Activated T-cell treated with anti-CD3 and anti-CD28 coated beads, Interleukin-2, amount 50 U/mL, for 4 hours (primary cell): ENCODE measurements around the gene TBC1D1. TPM values are rescaled to one million over a fixed set of nuclear protein-coding genes. Genes with fewer than 3 reads are reported as not detected.
"Not testable (repeated sequence)": the region's sequence is repeated elsewhere in the genome, so short reads cannot be mapped to it uniquely, and the experiment has no call there.

ENCODE experiments used
- ATAC-seq, 2 donors: fragments of 200-7000 bp; cut with Tn5 transposase; one replicate each; pipeline ENCODE4 v1.10.0; 2021
- DNase-seq: peaks from one replicate; pipeline ENCODE4 v3.0.0-alpha.2; 2020
- H3K27me3 Mint-ChIP-seq: one replicate; pipeline ENCODE4 v1.8.0; 2021; ENCODE audit warnings: low read depth, mixed read lengths
- H3K36me3 Mint-ChIP-seq: one replicate; pipeline ENCODE4 v1.8.0; 2022; ENCODE audit warnings: mixed read lengths; ENCODE audit not compliant: insufficient read depth
- H3K4me1 Mint-ChIP-seq: one replicate; pipeline ENCODE4 v1.8.0; 2021; ENCODE audit warnings: low read depth, mixed read lengths
- H3K4me3 Mint-ChIP-seq: one replicate; pipeline ENCODE4 v1.8.0; 2021; ENCODE audit warnings: mild to moderate bottlenecking, moderate library complexity, mixed read lengths
- H3K9me3 Mint-ChIP-seq: one replicate; pipeline ENCODE4 v1.8.0; 2021; ENCODE audit warnings: mixed read lengths
- total RNA-seq, 3 donors: library from RNA; stranded (reverse); gene quantifications; one replicate each; pipeline ENCODE4 v1.2.1, GENCODE V29; 2021

The TBC1D1 gene
- total RNA-seq, 3 donors from 2014 or later = 29.4 to 42.0 (median 38.8) TPM

- no peak for DNase-seq
- Mint-ChIP-seq H3K27me3 (no peaks in the 10 kb centered on the region), H3K4me3 (no peak overlapping the region), H3K9me3 (no peaks in the 10 kb centered on the region), H3K36me3 (peaks cover 39% of the 10 kb centered on the region), H3K4me1 (peaks cover 54% of the 10 kb centered on the region)
- no peak for ATAC-seq
Observed at GRCh38 chr4:37902738-37903693, 12.1 kb downstream of the TBC1D1 start.

DNA sequence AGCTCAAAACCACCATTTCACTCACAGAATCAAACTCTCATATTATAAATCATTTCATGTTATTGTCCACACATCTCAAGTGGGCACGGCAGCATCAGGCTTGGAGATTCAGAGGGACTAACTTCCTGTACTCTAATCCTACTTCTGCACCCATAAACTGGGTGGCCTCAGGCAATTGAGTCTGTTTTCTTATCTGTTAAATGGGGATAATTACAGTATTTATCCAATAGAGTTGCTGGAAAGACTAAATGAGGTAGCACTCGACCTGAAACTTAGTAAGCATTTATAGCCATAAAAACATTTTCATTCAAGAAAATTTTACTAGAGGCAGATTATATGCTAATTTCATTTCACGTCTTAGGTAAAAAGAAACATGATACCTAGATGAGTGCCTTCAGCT lies 13.0 kb downstream of the TBC1D1 start:
- Mint-ChIP-seq H3K27me3 (no peaks in the 10 kb centered on the region), H3K4me3 (no peak overlapping the region), H3K36me3 (peaks cover 37% of the 10 kb centered on the region), H3K9me3 (no peaks in the 10 kb centered on the region), H3K4me1 (peaks cover 54% of the 10 kb centered on the region)
- DNase-seq = no peak
- ATAC-seq = no peak

- Mint-ChIP-seq H3K27me3 (no peaks in the 10 kb centered on the region), H3K4me1 (peaks cover 53% of the 10 kb centered on the region), H3K36me3 (peaks cover 30% of the 10 kb centered on the region), H3K4me3 (no peak overlapping the region), H3K9me3 (no peaks in the 10 kb centered on the region)
- no peak for DNase-seq
- no peak for ATAC-seq
Observed at GRCh38 chr4:37904824-37905223, 13.9 kb downstream of the TBC1D1 start.

DNA sequence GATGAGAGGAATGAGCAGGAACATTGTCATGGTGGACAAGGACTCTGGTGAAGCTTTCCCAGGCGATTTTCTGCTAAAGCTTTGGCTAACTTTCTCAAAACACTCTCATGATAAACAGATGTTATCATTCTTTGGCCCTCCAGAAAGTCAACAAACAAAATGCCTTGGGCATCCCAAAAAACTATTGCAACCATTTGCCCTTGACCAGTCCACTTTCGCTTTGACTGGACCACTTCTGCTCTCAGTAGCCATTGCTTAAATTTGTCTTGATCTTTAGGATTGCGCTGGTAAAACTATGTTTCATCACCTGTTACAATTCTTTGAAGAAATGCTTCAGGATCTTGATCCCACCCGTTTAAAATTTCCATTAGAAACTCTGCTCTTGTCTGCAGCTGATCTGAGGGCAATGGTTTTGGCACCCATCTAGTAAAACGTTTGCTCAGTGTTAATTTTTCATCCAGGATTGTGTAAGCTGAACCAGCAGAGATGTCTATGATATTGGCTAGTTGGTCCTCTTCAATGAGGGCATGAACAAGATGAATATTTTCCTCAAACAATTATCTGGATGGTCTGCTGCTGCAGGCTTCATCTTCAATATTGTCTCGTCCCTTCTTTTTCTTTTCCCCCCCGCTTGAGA lies 14.8 kb downstream of the TBC1D1 start:
- no peaks in the 10 kb centered on the region for H3K9me3 Mint-ChIP-seq
- no peaks in the 10 kb centered on the region for H3K27me3 Mint-ChIP-seq
- no peak for DNase-seq
- no peak for ATAC-seq
- peaks cover 51% of the 10 kb centered on the region for H3K4me1 Mint-ChIP-seq
- H3K36me3 Mint-ChIP-seq = peaks cover 28% of the 10 kb centered on the region
- H3K4me3 Mint-ChIP-seq = no peak overlapping the region

GRCh38 chr4:37908488-37909331 lies 17.8 kb downstream of the TBC1D1 start:
- no peaks in the 10 kb centered on the region for H3K9me3 Mint-ChIP-seq
- H3K27me3 Mint-ChIP-seq = no peaks in the 10 kb centered on the region
- peaks cover 15% of the 10 kb centered on the region for H3K36me3 Mint-ChIP-seq
- DNase-seq (no peak), ATAC-seq (no peak)
- H3K4me3 Mint-ChIP-seq = no peak overlapping the region
- peaks cover 43% of the 10 kb centered on the region for H3K4me1 Mint-ChIP-seq

DNA sequence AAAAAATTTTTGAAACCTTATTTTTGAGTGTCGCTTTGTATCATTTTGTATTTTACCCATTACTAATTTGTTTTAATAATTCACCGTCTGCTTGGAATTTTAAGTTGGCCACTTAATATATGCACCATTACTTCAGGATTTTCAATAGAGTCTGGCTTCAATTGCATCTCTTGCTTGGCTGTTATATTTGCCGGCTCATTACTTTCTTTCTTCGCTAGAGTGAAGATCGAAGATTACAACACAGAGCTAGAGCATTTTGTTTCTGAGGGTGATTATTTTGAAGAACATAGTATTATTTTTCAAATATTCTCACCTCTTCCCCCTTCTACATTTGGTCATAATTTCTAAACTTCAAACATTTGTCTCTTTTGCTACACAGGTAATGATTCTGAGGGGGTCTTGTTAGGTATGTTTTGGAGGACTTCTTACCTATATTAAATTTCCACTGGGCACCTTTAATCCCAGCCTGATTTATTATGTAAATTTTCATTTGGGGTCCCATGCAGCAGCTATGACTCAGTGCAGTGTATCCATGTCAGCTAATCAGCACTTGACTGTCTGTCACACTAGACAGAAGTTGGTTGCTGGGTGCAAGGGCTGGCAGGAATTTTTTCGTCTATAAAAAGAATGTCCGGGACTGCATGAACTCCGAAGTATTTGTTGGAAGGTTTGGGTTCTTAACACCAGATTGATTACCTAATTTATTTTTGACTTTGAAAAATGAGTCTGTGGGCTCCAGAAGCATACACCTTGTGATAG lies 18.6 kb downstream of the TBC1D1 start:
- Mint-ChIP-seq H3K36me3 (peaks cover 14% of the 10 kb centered on the region), H3K4me3 (no peak overlapping the region), H3K4me1 (peaks cover 39% of the 10 kb centered on the region), H3K27me3 (no peaks in the 10 kb centered on the region), H3K9me3 (no peaks in the 10 kb centered on the region)
- ATAC-seq = no peak
- no peak for DNase-seq

GRCh38 chr4:37910091-37910486 lies 19.2 kb downstream of the TBC1D1 start:
- ATAC-seq (no peak), DNase-seq (no peak)
- H3K4me3 Mint-ChIP-seq = no peak overlapping the region
- H3K9me3 Mint-ChIP-seq = no peaks in the 10 kb centered on the region
- H3K27me3 Mint-ChIP-seq = no peaks in the 10 kb centered on the region
- H3K36me3 Mint-ChIP-seq = peaks cover 14% of the 10 kb centered on the region
- peaks cover 39% of the 10 kb centered on the region for H3K4me1 Mint-ChIP-seq

DNA sequence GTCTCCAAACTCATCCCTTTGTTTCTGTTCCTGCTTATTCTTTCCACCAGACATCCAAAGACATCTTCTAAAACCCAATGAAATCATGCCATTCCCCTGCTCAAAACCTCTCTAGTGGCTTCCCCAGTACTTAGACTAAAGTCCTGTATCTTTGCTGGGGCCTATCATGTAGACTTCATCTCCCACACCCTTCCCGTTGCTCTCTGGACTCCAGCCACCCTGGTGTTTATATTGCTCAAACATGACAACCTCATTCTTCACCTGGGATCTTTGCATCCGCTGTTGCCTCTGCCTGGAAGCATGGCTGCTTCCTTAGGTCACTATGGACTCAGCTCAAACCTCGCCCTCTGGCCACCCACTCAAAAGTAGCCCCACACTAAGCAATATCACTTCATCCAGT lies 23.7 kb downstream of the TBC1D1 start:
- Mint-ChIP-seq H3K9me3 (no peaks in the 10 kb centered on the region), H3K4me1 (peaks cover 16% of the 10 kb centered on the region), H3K36me3 (peaks cover under 1% of the 10 kb centered on the region), H3K4me3 (no peak overlapping the region), H3K27me3 (no peaks in the 10 kb centered on the region)
- DNase-seq (no peak), ATAC-seq (no peak)

- Mint-ChIP-seq H3K27me3 (no peaks in the 10 kb centered on the region), H3K36me3 (peaks cover 5% of the 10 kb centered on the region), H3K4me1 (peaks cover 21% of the 10 kb centered on the region), H3K4me3 (no peak overlapping the region), H3K9me3 (peaks cover under 1% of the 10 kb centered on the region)
- ATAC-seq (no peak), DNase-seq (no peak)
Observed at GRCh38 chr4:37917388-37917787, 26.5 kb downstream of the TBC1D1 start.

- Mint-ChIP-seq H3K9me3 (peaks cover 3% of the 10 kb centered on the region), H3K4me3 (no peak overlapping the region), H3K36me3 (peaks cover 12% of the 10 kb centered on the region), H3K27me3 (no peaks in the 10 kb centered on the region), H3K4me1 (peaks cover 20% of the 10 kb centered on the region)
- DNase-seq (no peak), ATAC-seq (no peak)
Observed at GRCh38 chr4:37918653-37919052, 27.8 kb downstream of the TBC1D1 start.

DNA sequence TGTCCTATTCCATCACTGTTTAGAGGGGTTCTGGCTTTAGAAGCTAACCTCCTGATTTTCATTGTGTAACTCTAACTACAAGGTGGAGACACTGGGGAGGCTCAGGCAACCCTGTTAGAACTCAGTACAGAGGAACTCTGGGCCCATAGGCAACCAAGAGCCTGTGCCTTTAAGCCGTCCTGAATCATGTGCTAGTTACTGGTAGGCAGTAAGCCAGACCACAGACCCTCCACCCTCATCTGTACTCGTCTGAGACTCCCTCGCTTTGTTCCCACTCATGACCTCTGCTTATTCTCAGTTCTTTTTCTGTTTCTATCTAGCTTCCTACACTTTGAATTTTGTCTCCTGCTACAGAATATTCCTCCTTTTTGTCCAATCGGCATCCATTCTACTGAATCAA lies 31.4 kb downstream of the TBC1D1 start:
- Mint-ChIP-seq H3K4me1 (peaks cover 21% of the 10 kb centered on the region), H3K4me3 (no peak overlapping the region), H3K36me3 (peaks cover 12% of the 10 kb centered on the region), H3K27me3 (no peaks in the 10 kb centered on the region), H3K9me3 (peaks cover 3% of the 10 kb centered on the region)
- ATAC-seq = peak in 1 of 2 donors; percentile 43
- no peak for DNase-seq

GRCh38 chr4:37923089-37923488 lies 32.2 kb downstream of the TBC1D1 start:
- not testable (repeated sequence) for H3K27me3 Mint-ChIP-seq, ATAC-seq, H3K4me3 Mint-ChIP-seq, DNase-seq, H3K9me3 Mint-ChIP-seq
- H3K4me1 Mint-ChIP-seq = peaks cover 27% of the 10 kb centered on the region
- H3K36me3 Mint-ChIP-seq = peaks cover 12% of the 10 kb centered on the region

DNA sequence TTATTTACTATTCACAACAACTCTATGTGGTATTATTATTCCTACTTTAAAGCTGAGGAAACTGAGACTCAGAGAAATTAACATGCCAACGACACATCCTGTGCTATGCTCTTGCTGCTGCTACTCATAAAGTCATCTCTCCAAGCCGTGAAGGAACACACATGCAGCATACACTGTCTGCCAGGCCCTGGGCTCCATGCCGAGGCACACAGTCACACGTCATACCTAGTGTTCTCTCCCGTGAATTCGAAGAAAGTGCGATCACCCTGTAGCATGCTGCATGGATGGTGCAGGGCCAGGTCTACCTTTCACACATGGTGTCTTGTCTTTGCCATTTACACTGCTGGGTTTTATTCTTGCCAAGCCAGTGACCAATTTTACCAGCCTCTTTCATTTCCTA lies 34.1 kb downstream of the TBC1D1 start:
- Mint-ChIP-seq H3K9me3 (peaks cover 3% of the 10 kb centered on the region), H3K4me1 (peaks cover 45% of the 10 kb centered on the region), H3K27me3 (no peaks in the 10 kb centered on the region), H3K4me3 (no peak overlapping the region), H3K36me3 (peaks cover 14% of the 10 kb centered on the region)
- ATAC-seq (no peak), DNase-seq (no peak)

DNA sequence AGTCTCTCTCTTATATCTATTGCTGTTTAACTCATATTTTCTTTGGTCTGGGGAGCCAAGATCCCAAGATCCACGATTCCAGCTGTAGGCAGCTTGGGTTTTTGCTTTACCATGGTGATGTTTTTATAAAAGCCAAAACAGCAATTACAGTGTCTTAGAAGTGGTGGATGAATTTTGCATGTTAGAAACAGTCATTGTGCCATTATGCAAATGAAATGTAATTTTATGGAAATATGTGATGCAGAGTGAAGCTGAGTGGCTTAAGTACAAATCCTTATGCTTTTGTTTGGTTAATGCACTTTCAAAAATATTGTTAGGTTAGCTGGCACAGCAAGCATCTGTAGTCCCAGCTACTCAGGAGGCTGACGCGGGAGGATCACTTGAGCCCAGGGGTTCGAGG lies 36.5 kb downstream of the TBC1D1 start:
- Mint-ChIP-seq H3K9me3 (peaks cover 2% of the 10 kb centered on the region), H3K36me3 (peaks cover 13% of the 10 kb centered on the region), H3K4me1 (peaks cover 29% of the 10 kb centered on the region), H3K27me3 (no peaks in the 10 kb centered on the region), H3K4me3 (no peak overlapping the region)
- DNase-seq (no peak), ATAC-seq (no peak)
